ENCODE measurements around the gene BTBD16.

The BTBD16 gene

GRCh38 chr10:122336332-122336731 lies 65.2 kb downstream of the BTBD16 start:
- Histone ChIP-seq H3K4me1 (ENCODE audit: control insufficient read depth in 2 of 2, insufficient read depth in 1 of 2, low read depth in 1 of 2, low read length in 2 of 2) (peaks cover 0 to 11% of the 10 kb centered on the region in 2 donors), H3K14ac (ENCODE audit: low read length) (no peak overlapping the region), H3K4ac (ENCODE audit: low read length) (no peak overlapping the region), H4K8ac (ENCODE audit: low read depth, low read length) (no peak overlapping the region), H3K23ac (ENCODE audit: low read depth, low read length, poor library complexity) (no peak overlapping the region), H2BK15ac (ENCODE audit: low read length) (no peak overlapping the region), H3K36me3 (replicated peaks in 1 of 2; ENCODE audit: control insufficient read depth in 2 of 2, insufficient read depth in 2 of 2, low read length in 2 of 2) (no peaks in the 10 kb centered on the region), H3K9me3 (replicated peaks in 1 of 2; ENCODE audit: control insufficient read depth in 2 of 2, insufficient read depth in 1 of 2, low read depth in 1 of 2, low read length in 2 of 2) (no peaks in the 10 kb centered on the region), H2BK120ac (ENCODE audit: low read depth, low read length) (no peak overlapping the region), H3K4me3 (ENCODE audit: low read length in 2 of 2) (no peak overlapping the region), H3K27me3 (ENCODE audit: control insufficient read depth in 3 of 3, insufficient read depth in 3 of 3, low read depth in 1 of 3, low read length in 3 of 3) (no peaks in the 10 kb centered on the region), H3K18ac (ENCODE audit: low read length) (no peak overlapping the region), H2AK5ac (ENCODE audit: low read depth, low read length) (no peak overlapping the region), H3K79me1 (ENCODE audit: low read depth, low read length) (no peaks in the 10 kb centered on the region), H3K9ac (ENCODE audit: low read depth, low read length, poor library complexity) (no peak overlapping the region), H2AFZ (ENCODE audit: low read length) (no peak overlapping the region), H2BK12ac (ENCODE audit: low read length) (no peak overlapping the region), H3K4me2 (ENCODE audit: insufficient read depth, low read length, poor library complexity, severe bottlenecking) (no peak overlapping the region), H4K91ac (ENCODE audit: low read depth, low read length, poor library complexity) (peak overlapping the region; percentile 75), H3K27ac (replicated peaks; ENCODE audit: low read length) (no peak overlapping the region), H2BK5ac (ENCODE audit: low read length) (no peak overlapping the region)
- WGBS, 2 donors (ENCODE audit: extremely low coverage in 2 of 2, insufficient read length in 2 of 2, insufficient replicate concordance in 1 of 2), result no CpG with 5 or more reads among the region's 10 CpGs
- no peak for DNase-seq (ENCODE audit: low spot score)

- Histone ChIP-seq H3K23ac (ENCODE audit: low read depth, low read length, poor library complexity) (no peak overlapping the region), H2BK12ac (ENCODE audit: low read length) (peak overlapping the region; percentile 48), H3K9me3 (replicated peaks in 1 of 2; ENCODE audit: control insufficient read depth in 2 of 2, insufficient read depth in 1 of 2, low read depth in 1 of 2, low read length in 2 of 2) (no peaks in the 10 kb centered on the region), H4K8ac (ENCODE audit: low read depth, low read length) (no peak overlapping the region), H4K91ac (ENCODE audit: low read depth, low read length, poor library complexity) (no peak overlapping the region), H3K4me2 (ENCODE audit: insufficient read depth, low read length, poor library complexity, severe bottlenecking) (no peak overlapping the region), H3K4me3 (ENCODE audit: low read length in 2 of 2) (no peak overlapping the region), H3K79me1 (ENCODE audit: low read depth, low read length) (no peaks in the 10 kb centered on the region), H2AK5ac (ENCODE audit: low read depth, low read length) (peak overlapping the region; percentile 77), H3K4ac (ENCODE audit: low read length) (no peak overlapping the region), H3K27ac (replicated peaks; ENCODE audit: low read length) (no peak overlapping the region), H3K27me3 (ENCODE audit: control insufficient read depth in 3 of 3, insufficient read depth in 3 of 3, low read depth in 1 of 3, low read length in 3 of 3) (no peaks in the 10 kb centered on the region), H3K4me1 (ENCODE audit: control insufficient read depth in 2 of 2, insufficient read depth in 1 of 2, low read depth in 1 of 2, low read length in 2 of 2) (peaks cover 0 to 8% of the 10 kb centered on the region in 2 donors), H3K14ac (ENCODE audit: low read length) (no peak overlapping the region), H2AFZ (ENCODE audit: low read length) (no peak overlapping the region), H3K9ac (ENCODE audit: low read depth, low read length, poor library complexity) (no peak overlapping the region), H3K18ac (ENCODE audit: low read length) (peak overlapping the region; percentile 69), H2BK5ac (ENCODE audit: low read length) (no peak overlapping the region), H3K36me3 (replicated peaks in 1 of 2; ENCODE audit: control insufficient read depth in 2 of 2, insufficient read depth in 2 of 2, low read length in 2 of 2) (no peaks in the 10 kb centered on the region), H2BK15ac (ENCODE audit: low read length) (no peak overlapping the region), H2BK120ac (ENCODE audit: low read depth, low read length) (no peak overlapping the region)
- DNase-seq (ENCODE audit: low spot score), result no peak
- no CpG with 5 or more reads among the region's 3 CpGs for WGBS, 2 donors (ENCODE audit: extremely low coverage in 2 of 2, insufficient read length in 2 of 2, insufficient replicate concordance in 1 of 2)
Observed at GRCh38 chr10:122336961-122337360, 65.9 kb downstream of the BTBD16 start.

- H3K14ac ChIP-seq (ENCODE audit: low read length), result peak overlapping the region; percentile 4
- no peaks in the 10 kb centered on the region for H3K27me3 ChIP-seq (ENCODE audit: control insufficient read depth in 3 of 3, insufficient read depth in 3 of 3, low read depth in 1 of 3, low read length in 3 of 3)
- no peak overlapping the region for H3K9ac ChIP-seq (ENCODE audit: low read depth, low read length, poor library complexity)
- no peaks in the 10 kb centered on the region for H3K9me3 ChIP-seq (replicated peaks in 1 of 2; ENCODE audit: control insufficient read depth in 2 of 2, insufficient read depth in 1 of 2, low read depth in 1 of 2, low read length in 2 of 2)
- no peak overlapping the region for H3K27ac ChIP-seq (replicated peaks; ENCODE audit: low read length)
- H4K91ac ChIP-seq (ENCODE audit: low read depth, low read length, poor library complexity), result no peak overlapping the region
- H2AK5ac ChIP-seq (ENCODE audit: low read depth, low read length), result no peak overlapping the region
- H2AFZ ChIP-seq (ENCODE audit: low read length), result peak overlapping the region; percentile 62
- no peak overlapping the region for H3K18ac ChIP-seq (ENCODE audit: low read length)
- no peak overlapping the region for H2BK5ac ChIP-seq (ENCODE audit: low read length)
- H3K4ac ChIP-seq (ENCODE audit: low read length), result no peak overlapping the region
- H3K4me2 ChIP-seq (ENCODE audit: insufficient read depth, low read length, poor library complexity, severe bottlenecking), result no peak overlapping the region
- H2BK120ac ChIP-seq (ENCODE audit: low read depth, low read length), result no peak overlapping the region
- H2BK15ac ChIP-seq (ENCODE audit: low read length), result peak overlapping the region; percentile 70
- no peak overlapping the region for H2BK12ac ChIP-seq (ENCODE audit: low read length)
- H3K4me3 ChIP-seq (ENCODE audit: low read length in 2 of 2), result no peak overlapping the region
- H3K79me1 ChIP-seq (ENCODE audit: low read depth, low read length), result no peaks in the 10 kb centered on the region
- H4K8ac ChIP-seq (ENCODE audit: low read depth, low read length), result no peak overlapping the region
- H3K4me1 ChIP-seq (ENCODE audit: control insufficient read depth in 2 of 2, insufficient read depth in 1 of 2, low read depth in 1 of 2, low read length in 2 of 2), result peaks cover 0 to 9% of the 10 kb centered on the region in 2 donors
- H3K23ac ChIP-seq (ENCODE audit: low read depth, low read length, poor library complexity), result no peak overlapping the region
- no peaks in the 10 kb centered on the region for H3K36me3 ChIP-seq (replicated peaks in 1 of 2; ENCODE audit: control insufficient read depth in 2 of 2, insufficient read depth in 2 of 2, low read length in 2 of 2)
- no CpG with 5 or more reads among the region's 15 CpGs for WGBS, 2 donors (ENCODE audit: extremely low coverage in 2 of 2, insufficient read length in 2 of 2, insufficient replicate concordance in 1 of 2)
- DNase-seq (ENCODE audit: low spot score), result no peak
Observed at GRCh38 chr10:122338609-122339441, 67.7 kb downstream of the BTBD16 start.

- Histone ChIP-seq H3K18ac (ENCODE audit: low read length) (no peak overlapping the region), H2BK5ac (ENCODE audit: low read length) (no peak overlapping the region), H3K4ac (ENCODE audit: low read length) (no peak overlapping the region), H3K4me3 (ENCODE audit: low read length in 2 of 2) (no peak overlapping the region), H3K27me3 (ENCODE audit: control insufficient read depth in 3 of 3, insufficient read depth in 3 of 3, low read depth in 1 of 3, low read length in 3 of 3) (no peaks in the 10 kb centered on the region), H3K4me2 (ENCODE audit: insufficient read depth, low read length, poor library complexity, severe bottlenecking) (no peak overlapping the region), H4K91ac (ENCODE audit: low read depth, low read length, poor library complexity) (no peak overlapping the region), H2BK12ac (ENCODE audit: low read length) (no peak overlapping the region), H4K8ac (ENCODE audit: low read depth, low read length) (no peak overlapping the region), H3K27ac (replicated peaks; ENCODE audit: low read length) (no peak overlapping the region), H3K4me1 (ENCODE audit: control insufficient read depth in 2 of 2, insufficient read depth in 1 of 2, low read depth in 1 of 2, low read length in 2 of 2) (peaks cover 2 to 14% of the 10 kb centered on the region in 2 donors), H2AK5ac (ENCODE audit: low read depth, low read length) (no peak overlapping the region), H3K23ac (ENCODE audit: low read depth, low read length, poor library complexity) (no peak overlapping the region), H3K79me1 (ENCODE audit: low read depth, low read length) (no peaks in the 10 kb centered on the region), H3K9ac (ENCODE audit: low read depth, low read length, poor library complexity) (no peak overlapping the region), H3K9me3 (replicated peaks in 1 of 2; ENCODE audit: control insufficient read depth in 2 of 2, insufficient read depth in 1 of 2, low read depth in 1 of 2, low read length in 2 of 2) (peaks cover 2% of the 10 kb centered on the region in 2 donors), H3K14ac (ENCODE audit: low read length) (no peak overlapping the region), H3K36me3 (replicated peaks in 1 of 2; ENCODE audit: control insufficient read depth in 2 of 2, insufficient read depth in 2 of 2, low read length in 2 of 2) (no peaks in the 10 kb centered on the region), H2AFZ (ENCODE audit: low read length) (no peak overlapping the region), H2BK15ac (ENCODE audit: low read length) (no peak overlapping the region), H2BK120ac (ENCODE audit: low read depth, low read length) (peak overlapping the region; percentile 5)
- no peak for DNase-seq (ENCODE audit: low spot score)
- WGBS, 2 donors (ENCODE audit: extremely low coverage in 2 of 2, insufficient read length in 2 of 2, insufficient replicate concordance in 1 of 2), result no CpG with 5 or more reads among the region's 11 CpGs
Observed at GRCh38 chr10:122341141-122341810, 70.2 kb downstream of the BTBD16 start.

Measured in neuronal stem cell (in vitro differentiated cells).